ENCODE data around the gene SLC7A5. TPM values are rescaled to one million over a fixed set of nuclear protein-coding genes. Genes with fewer than 3 reads are reported as not detected.
"Not testable (repeated sequence)": the region's sequence is repeated elsewhere in the genome, so short reads cannot be mapped to it uniquely, and the experiment has no call there.

The SLC7A5 gene
- total RNA-seq, 1 donor from 2014 or later, result 42.2 TPM

DNA sequence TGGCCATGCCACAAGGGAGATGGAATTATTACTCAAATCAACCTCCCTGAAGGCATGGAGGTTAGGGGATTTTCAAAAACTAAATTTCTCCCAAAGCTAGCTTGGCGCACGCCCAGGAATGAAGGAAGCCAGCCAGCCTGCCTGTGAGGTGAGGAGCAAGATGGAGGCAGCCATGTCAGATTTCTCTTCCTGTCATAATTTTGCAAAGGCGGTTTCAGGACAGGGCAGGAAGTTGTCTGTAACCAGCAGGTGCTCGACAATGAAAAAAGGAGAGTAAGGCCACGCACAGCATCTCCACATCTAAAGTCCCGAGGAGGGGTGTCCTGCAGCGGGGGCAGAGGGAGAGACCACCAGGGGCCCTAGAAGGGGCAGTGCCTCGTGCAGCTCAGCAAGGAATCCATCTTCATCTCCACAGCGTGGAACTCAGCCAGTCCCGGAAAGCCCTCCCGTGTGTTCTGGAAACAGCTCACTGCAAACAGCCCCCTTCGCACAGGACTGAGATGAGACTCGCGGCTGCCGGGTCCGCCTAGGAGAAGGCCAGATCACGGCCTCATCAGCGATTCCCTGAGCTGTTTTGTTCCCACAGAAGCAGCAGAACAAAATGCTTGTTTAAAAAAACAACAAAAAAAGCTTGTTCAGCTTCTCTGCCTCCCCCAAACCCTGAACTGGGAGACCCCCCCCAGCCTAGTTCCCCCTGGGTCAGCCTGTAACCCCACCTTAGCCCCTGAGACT lies 47.8 kb downstream of the SLC7A5 start:
- Mint-ChIP-seq H3K9me3 (ENCODE audit: low read depth) (peaks cover 6% of the 10 kb centered on the region), H3K4me1 (ENCODE audit: low read depth) (peaks cover 12% of the 10 kb centered on the region), H3K27ac (no peak overlapping the region), H3K27me3 (peaks cover 24% of the 10 kb centered on the region), H3K36me3 (ENCODE audit: insufficient read depth) (no peaks in the 10 kb centered on the region), H3K4me3 (ENCODE audit: low read depth) (no peak overlapping the region)
- no peak for TF ChIP-seq CTCF (IDR thresholded peaks at IDR 0.05; ENCODE audit: unreplicated experiment)
- DNase-seq (ENCODE audit: low spot score, unreplicated experiment), result no peak

- Mint-ChIP-seq H3K4me3 (ENCODE audit: low read depth) (no peak overlapping the region), H3K4me1 (ENCODE audit: low read depth) (peaks cover 11% of the 10 kb centered on the region), H3K36me3 (ENCODE audit: insufficient read depth) (no peaks in the 10 kb centered on the region), H3K27me3 (peaks cover 20% of the 10 kb centered on the region), H3K27ac (no peak overlapping the region), H3K9me3 (ENCODE audit: low read depth) (peaks cover 6% of the 10 kb centered on the region)
- TF ChIP-seq CTCF (IDR thresholded peaks at IDR 0.05; ENCODE audit: unreplicated experiment), result no peak
- no peak for DNase-seq (ENCODE audit: low spot score, unreplicated experiment)
Measured at GRCh38 chr16:87819983-87820382, 49.3 kb downstream of the SLC7A5 start.

- Mint-ChIP-seq H3K27ac (no peak overlapping the region), H3K4me1 (ENCODE audit: low read depth) (peaks cover 11% of the 10 kb centered on the region), H3K4me3 (ENCODE audit: low read depth) (no peak overlapping the region), H3K36me3 (ENCODE audit: insufficient read depth) (no peaks in the 10 kb centered on the region), H3K9me3 (ENCODE audit: low read depth) (peaks cover 6% of the 10 kb centered on the region), H3K27me3 (peaks cover 15% of the 10 kb centered on the region)
- TF ChIP-seq CTCF (IDR thresholded peaks at IDR 0.05; ENCODE audit: unreplicated experiment), result no peak
- no peak for DNase-seq (ENCODE audit: low spot score, unreplicated experiment)
Measured at GRCh38 chr16:87819282-87819681, 50.0 kb downstream of the SLC7A5 start.

GRCh38 chr16:87818533-87819161 lies 50.7 kb downstream of the SLC7A5 start:
- H3K9me3 Mint-ChIP-seq (ENCODE audit: low read depth), result peaks cover 6% of the 10 kb centered on the region
- H3K4me3 Mint-ChIP-seq (ENCODE audit: low read depth), result no peak overlapping the region
- no peak for DNase-seq (ENCODE audit: low spot score, unreplicated experiment)
- no peak overlapping the region for H3K27ac Mint-ChIP-seq
- H3K27me3 Mint-ChIP-seq, result peaks cover 15% of the 10 kb centered on the region
- H3K36me3 Mint-ChIP-seq (ENCODE audit: insufficient read depth), result no peaks in the 10 kb centered on the region
- H3K4me1 Mint-ChIP-seq (ENCODE audit: low read depth), result peaks cover 11% of the 10 kb centered on the region
- TF ChIP-seq CTCF (IDR thresholded peaks at IDR 0.05; ENCODE audit: unreplicated experiment), result no peak

DNA sequence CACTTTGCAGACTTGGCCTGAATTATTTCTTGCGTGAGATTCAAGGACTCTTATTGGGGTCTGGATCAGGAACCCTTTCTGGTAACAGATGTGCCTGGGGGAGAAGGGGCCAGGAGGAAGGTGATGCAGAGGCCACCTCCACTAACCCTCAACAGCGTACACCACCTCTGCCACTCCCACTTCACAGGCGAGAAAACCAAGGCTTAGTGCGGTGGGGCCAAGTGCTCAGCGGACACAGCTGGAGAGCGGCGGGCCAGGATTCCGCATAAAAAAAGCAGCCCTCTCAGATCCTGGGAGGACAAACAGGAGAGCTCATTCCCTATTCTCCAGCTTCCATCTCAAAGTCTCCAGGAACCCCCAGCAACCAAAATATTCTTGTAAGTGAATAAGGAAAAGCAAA lies 51.4 kb downstream of the SLC7A5 start:
- no peak for TF ChIP-seq CTCF (IDR thresholded peaks at IDR 0.05; ENCODE audit: unreplicated experiment)
- Mint-ChIP-seq H3K9me3 (ENCODE audit: low read depth) (peaks cover 6% of the 10 kb centered on the region), H3K4me1 (ENCODE audit: low read depth) (peaks cover 8% of the 10 kb centered on the region), H3K4me3 (ENCODE audit: low read depth) (no peak overlapping the region), H3K27ac (no peak overlapping the region), H3K27me3 (peaks cover 11% of the 10 kb centered on the region), H3K36me3 (ENCODE audit: insufficient read depth) (no peaks in the 10 kb centered on the region)
- DNase-seq (ENCODE audit: low spot score, unreplicated experiment), result no peak

DNA sequence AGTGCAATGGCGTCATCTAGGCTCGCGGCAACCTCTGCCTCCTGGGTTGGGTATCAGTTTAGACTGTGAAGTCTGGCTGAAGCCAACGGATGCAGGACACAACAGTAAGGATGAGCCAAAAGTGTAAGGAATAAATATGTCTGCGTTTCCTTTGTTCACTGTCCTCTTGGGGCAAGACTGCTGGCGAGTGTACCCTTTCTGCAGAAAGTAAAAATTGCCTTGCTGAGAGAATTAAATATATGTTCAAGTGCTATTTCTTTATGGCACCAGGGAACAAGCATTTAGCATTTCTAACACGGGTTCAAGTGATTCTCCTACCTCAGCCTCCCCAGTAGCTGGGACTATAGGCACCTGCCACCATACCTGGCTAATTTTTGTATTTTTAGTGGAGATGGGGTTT lies 51.9 kb downstream of the SLC7A5 start:
- not testable (repeated sequence) for H3K27me3 Mint-ChIP-seq; H3K27ac Mint-ChIP-seq; H3K36me3 Mint-ChIP-seq (ENCODE audit: insufficient read depth); H3K4me1 Mint-ChIP-seq (ENCODE audit: low read depth); DNase-seq (ENCODE audit: low spot score, unreplicated experiment); H3K9me3 Mint-ChIP-seq (ENCODE audit: low read depth); H3K4me3 Mint-ChIP-seq (ENCODE audit: low read depth)

Measured in progenitor cell of endocrine pancreas (in vitro differentiated cells).